HG03460 (cell line): ENCODE data around the gene PSEN2.

Source experiments
- ATAC-seq: cut with Tn5 transposase; IDR thresholded peaks from one replicate; pipeline ENCODE4 v1.9.1; 2021; ENCODE audit not compliant: unreplicated experiment

The PSEN2 gene

DNA sequence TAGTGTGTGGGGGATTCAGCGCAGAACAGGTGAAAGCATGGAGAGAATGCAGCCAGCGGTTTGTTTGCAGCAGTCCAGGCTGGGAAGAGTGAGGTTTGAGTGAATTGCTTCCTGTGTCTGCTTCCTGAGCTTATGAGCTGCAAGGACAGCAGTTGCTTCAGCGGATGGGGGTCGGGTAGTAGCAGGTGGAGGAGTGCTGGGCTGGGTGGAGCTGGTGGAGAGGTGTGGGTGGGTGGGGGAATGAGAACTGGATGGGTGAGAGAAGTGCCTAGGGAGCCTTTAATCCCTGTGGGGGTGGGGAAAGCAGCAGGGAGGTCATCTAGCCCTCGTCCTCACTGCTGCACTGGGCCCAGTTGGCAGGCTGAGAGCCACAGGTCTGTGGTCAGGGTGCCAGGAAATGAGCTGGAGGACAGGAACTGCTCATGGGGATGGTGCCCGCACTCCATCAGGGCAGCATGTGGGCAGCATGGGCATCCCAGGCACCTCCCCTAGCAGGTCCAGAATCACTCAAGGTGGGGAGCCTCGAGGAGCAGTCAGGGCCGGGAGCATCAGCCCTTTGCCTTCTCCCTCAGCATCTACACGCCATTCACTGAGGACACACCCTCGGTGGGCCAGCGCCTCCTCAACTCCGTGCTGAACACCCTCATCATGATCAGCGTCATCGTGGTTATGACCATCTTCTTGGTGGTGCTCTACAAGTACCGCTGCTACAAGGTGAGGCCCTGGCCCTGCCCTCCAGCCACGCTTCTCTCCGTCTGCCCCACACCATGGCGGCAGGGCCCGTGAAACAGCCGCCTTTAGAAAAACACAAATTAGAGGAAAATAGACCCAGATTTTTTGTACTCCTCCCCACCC is 14.8 kb downstream of the PSEN2 start:
- no peak for ATAC-seq

DNA sequence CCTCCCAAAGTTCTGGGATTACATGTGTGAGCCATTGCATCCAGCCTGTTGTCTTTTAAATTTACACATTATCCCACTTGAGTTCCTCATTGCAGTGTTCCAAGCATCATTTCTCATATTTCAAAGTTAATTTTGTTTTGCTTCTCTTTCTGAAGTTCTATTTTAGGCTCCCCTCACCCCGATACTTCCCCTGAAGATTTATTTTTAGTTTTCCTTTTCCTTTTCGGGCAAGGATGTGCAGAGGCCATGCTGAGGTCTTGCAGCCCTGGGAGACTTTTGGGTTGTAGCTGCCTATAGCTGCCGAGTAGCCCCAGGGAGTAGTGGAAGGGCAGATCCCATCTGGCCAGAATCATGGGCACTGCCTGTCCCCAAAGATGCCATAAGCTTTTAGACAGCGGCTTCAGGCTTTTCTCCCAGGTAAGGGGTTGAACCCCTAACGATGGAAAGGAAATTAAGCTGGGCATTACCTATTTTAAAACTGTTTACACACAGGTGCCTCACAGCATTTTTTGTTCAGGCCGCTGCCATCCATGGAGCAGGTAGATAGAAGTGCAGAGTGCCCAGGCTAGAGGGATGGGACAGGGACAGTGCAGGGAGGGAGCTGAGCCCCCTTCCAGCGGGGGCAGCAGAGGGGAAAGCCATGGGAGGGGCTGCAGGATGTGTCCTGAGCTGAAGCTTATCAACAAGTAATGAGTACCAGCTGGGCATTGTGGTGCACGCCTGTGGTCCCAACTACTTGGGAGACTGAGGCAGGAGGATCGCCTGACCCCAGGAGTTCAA is 15.9 kb downstream of the PSEN2 start:
- no peak for ATAC-seq

DNA sequence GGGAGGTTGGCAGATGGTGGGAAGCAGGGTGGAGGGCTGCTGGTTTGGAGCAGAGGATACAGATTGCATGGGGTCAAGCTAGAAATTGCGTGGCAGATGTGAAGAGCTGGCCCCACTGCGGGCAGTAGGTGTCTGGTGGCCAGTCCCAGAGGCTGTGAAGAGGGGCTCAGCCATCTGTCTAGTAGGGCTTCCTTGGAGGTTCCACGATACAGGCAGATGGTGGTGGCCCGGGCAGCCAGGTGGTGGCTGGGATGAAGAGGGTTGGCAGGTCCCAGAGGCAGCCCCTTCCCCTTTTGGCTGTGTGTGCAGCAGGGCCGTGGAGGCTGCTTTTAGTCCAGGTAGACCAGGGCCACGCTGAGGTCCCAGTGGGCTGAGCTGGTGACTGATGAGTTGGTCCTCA is 16.6 kb downstream of the PSEN2 start:
- no peak for ATAC-seq

- no peak for ATAC-seq
These were observed 17.6 kb downstream of the PSEN2 start for GRCh38 chr1:226888021-226888420.

DNA sequence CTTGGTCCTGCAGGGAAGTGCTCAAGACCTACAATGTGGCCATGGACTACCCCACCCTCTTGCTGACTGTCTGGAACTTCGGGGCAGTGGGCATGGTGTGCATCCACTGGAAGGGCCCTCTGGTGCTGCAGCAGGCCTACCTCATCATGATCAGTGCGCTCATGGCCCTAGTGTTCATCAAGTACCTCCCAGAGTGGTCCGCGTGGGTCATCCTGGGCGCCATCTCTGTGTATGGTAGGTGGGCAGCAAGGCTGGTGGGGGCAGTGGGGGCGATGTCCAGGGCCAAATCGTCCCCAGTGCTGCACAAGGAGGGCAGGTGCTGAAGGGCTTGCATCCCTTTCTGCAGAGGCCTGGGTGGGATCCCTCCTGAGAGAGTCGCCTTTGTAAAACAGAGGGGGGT is 18.4 kb downstream of the PSEN2 start:
- ATAC-seq, result no peak

DNA sequence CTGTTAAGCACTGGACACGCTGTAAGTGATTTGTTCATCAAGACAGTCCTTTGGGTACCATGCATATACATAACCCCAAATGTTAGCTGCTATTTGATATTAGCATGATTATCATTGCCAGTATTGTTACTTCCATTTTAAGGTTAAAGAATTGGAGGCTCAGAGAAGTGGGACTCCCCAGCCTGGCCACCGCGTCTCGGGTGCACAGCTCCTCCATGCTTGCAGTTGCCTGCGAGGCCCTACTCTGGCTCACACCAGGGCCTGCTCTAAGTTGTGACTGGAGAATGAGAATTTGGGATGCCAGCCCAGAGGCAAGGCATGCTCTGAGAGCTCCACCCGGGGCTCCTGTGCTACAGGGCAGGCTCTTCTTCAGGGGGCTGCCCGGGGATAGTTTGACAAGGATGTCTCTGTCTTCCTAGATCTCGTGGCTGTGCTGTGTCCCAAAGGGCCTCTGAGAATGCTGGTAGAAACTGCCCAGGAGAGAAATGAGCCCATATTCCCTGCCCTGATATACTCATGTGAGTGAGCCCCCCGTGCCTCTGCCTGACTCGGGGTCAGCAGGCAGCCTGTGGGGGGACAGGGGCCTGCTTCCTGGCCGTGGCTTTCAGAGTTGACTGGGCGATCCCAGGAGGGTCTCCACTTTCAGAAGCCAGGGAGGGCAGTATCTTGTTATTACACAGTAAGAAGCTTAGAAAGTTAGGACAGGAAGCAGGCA is 19.4 kb downstream of the PSEN2 start:
- ATAC-seq, result no peak

DNA sequence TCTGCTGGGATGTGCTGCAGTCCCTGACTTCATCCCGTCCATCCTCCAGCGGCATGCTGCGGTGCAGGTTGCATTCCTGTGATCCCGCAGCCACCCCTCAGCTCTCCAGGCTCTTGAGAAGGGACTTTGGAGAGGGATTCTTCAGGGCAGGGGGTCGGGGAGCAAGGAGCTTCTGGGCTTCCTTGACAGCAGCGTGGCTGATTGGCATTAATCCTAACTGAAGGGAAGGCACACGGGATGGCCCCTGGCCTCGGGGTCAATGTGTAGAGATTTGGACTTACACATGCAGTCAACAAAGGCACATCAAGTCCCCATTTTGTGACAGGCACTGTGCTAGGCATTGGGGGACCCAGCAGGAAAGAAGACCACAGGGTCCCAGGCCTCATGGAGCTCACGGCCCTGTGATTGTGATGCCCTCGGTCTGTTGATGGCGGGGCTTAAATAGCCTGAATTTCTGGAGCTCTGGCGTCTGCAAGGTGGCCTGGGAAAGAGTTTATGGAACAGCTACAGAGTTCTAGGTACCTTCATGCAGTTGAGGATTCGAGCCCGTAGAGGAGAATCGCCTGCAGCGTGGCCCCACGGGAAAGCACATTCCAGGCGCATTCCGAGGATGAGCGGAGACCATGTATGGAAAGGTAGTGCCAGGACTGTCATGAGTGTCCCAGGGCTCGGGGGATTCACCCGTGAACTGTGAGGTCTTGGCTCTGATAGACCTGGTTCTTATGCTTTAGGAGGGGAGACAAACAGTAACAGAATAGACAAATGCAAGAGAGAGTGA is 20.1 kb downstream of the PSEN2 start:
- no peak for ATAC-seq

DNA sequence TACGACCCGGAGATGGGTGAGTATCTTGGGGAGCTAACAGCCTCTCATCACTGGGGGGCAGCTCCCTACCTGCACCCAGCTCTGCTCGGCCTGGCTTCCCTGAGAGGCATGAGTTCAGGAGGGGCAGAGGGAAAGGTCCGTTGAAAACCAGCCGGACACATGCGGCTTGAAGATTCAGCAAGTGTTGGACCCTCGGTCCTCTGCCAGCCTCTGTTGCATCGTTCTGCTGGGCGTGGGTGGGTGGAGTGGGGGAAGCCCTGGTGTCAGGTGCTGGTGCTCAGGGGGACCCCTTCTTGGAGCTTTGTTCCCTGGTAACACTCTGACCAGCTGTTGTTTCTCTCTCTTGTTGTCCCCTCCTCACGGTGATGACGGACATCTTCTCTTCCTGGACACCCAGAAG is 20.9 kb downstream of the PSEN2 start:
- ATAC-seq, result no peak

- ATAC-seq, result no peak
These were observed 21.6 kb downstream of the PSEN2 start for GRCh38 chr1:226891846-226892523.

- ATAC-seq, result no peak
These were observed 22.1 kb downstream of the PSEN2 start for GRCh38 chr1:226892524-226892875.

- ATAC-seq, result no peak
These were observed 23.5 kb downstream of the PSEN2 start for GRCh38 chr1:226893936-226894335.

DNA sequence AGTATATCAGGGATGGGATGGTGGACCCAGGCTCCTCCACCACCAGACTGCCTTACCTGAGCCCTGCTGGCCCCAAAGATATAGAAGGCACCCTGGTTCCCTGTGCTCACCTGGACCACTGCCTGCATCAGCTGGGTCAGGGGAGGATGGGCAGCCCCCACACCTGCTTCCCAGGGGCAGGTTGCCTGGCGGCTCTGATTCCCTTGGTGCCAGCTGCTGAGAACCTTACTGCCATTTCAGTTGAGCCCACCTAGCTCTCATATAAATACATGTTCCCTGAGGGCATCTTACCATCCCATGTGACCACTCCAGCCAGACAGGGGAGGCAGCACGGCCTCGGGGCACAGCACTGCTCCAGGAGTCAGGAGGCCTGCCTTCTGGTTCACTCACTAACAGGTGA is 24.4 kb downstream of the PSEN2 start:
- ATAC-seq, result no peak

DNA sequence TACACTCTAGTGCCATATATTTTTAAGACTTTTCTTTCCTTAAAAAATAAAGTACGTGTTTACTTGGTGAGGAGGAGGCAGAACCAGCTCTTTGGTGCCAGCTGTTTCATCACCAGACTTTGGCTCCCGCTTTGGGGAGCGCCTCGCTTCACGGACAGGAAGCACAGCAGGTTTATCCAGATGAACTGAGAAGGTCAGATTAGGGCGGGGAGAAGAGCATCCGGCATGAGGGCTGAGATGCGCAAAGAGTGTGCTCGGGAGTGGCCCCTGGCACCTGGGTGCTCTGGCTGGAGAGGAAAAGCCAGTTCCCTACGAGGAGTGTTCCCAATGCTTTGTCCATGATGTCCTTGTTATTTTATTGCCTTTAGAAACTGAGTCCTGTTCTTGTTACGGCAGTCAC is 25.2 kb downstream of the PSEN2 start:
- ATAC-seq, result no peak

GRCh38 chr1:226898246-226898645 is 27.8 kb downstream of the PSEN2 start:
- ATAC-seq, result no peak

DNA sequence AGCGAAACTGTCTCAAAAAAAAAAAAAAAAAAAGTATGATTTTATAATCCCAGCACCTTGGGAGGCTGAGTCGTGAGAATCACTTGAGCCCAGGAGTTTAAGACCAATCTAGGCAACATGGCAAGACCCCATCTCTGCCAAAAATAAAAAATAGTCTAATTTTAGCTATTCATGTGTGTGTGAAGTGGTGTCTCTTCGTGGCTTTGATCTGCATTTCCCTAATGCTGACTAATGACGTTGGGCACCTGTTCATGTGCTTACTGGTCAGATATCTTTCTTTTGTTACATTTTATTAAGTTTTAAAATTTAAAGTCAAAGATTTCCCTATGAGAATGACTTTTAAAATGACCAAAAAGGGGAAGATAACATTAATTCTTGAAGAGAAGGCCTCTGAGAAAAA is 31.0 kb downstream of the PSEN2 start:
- ATAC-seq, result no peak

GRCh38 chr1:226902601-226903000 is 32.2 kb downstream of the PSEN2 start:
- ATAC-seq, result no peak

DNA sequence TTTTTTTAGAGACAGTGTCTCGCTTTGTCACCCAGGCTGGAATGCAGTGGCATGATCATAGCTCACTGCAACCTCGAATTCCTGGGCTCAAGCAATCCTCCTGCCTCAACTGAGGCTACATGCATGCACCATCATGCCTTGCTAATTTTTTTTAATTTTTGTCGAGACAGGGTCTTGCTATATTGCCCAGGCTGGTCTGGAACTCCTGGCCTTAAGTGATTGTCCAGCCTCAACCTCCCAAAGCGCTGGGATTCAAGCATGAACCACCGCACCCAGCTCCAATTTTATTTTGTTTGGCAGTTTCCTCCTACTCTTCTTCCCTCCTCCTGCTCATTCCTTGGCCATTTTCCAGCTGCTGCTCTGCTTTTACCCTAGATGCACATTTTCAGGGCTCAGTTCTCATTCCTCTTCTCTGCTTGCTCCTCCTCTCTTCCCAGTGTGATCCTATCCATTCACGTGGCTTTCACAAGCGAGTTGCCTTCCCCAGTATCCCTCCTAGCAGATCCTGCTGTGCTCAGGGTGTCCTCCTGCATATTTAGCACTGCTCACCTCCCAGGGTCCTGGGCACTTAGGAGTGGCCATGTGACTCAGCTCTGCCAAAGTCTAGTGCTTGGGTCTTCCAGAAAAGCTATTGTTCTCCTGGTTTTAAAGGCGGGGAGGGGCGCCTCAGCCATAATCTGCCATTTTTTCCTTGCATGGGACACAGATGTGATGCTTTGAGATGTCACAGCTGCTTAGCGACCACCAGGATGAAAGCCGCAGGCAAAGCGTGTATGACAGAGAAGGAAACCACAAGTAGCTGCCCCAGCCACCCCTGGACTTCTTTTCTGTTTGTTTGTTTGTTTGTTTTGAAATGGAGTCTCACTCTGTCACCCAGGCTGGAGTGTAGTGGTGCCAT is 33.7 kb downstream of the PSEN2 start:
- ATAC-seq, result no peak

DNA sequence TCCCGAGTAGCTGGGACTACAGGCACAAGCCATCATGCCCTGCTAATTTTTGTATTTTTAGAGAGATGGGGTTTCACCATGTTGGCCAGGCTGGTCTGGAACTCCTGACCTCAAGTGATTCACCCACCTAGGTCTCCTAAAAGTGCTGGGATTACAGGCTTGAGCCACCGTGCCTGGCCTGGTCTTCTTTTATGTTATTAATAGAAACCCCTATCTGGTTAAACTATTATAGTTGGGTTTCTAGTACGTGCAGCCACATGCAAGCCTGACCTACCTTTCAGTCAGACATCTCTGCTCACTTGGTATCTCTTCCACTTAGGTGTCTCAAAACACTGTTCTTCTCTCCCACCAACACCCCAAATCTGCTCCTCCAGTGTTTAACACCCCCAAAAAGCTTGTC is 34.4 kb downstream of the PSEN2 start:
- no peak for ATAC-seq

DNA sequence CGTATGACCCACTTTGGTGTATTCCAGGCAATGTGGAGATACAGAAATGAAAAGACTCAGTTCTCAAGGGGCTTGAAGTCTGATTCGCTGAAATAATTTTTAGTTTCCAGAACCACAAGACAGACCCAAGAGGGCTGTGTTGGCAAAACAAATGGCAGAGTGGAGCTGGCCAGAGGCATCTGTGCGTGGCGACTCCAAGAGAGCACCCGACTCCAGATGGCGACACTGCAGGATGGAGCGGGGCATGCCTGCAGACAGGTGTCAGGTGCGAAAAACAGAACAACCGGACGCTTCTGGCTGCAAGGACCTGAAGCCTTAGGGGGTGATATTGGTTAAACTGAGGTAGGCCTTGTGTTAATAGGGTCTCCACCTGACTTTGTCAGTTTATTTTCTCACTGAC is 38.0 kb downstream of the PSEN2 start:
- ATAC-seq, result no peak

DNA sequence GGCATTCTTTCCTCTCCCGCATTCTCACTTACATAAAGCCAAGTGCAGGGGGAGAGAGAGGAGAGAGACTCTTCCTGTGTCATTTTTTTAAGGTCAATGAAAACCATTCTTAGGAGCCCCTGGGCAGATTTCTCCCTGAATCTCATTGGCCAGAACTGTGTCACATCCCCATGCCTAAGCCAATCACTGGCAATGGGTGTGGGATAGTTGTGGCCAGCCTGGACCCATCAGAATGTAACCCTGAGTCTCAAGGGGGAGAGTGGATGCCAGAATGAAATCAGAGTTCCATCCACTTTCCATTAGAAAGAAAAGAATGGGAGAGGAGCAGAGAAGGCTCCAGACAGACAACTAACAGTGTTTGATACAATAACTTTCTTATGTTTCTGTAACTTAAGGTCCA is 38.5 kb downstream of the PSEN2 start:
- no peak for ATAC-seq
